Neural cell (in vitro differentiated cells): ENCODE data around the gene RASIP1.

Experiments
- EP300 ChIP-seq: fragments of 450-650 bp; conservative IDR thresholded peaks from 2 replicates; pipeline ENCODE4 v1.6.1; 2014; ENCODE audit warnings: antibody characterized with exemption, mild to moderate bottlenecking, moderate library complexity; ENCODE audit not compliant: poor library complexity, severe bottlenecking
- EZH2 ChIP-seq: fragments of 200-600, 300-800 bp; shearing (Covaris generic), sonication (generic); IDR thresholded peaks from 2 replicates; pipeline ENCODE4 v1.6.1; 2014; ENCODE audit warnings: antibody characterized with exemption, low read length, borderline replicate concordance, mild to moderate bottlenecking; ENCODE audit not compliant: insufficient read depth, poor library complexity, severe bottlenecking
- POLR2AphosphoS5 ChIP-seq: IDR thresholded peaks from 2 replicates; pipeline ENCODE4 v1.6.1; 2012
- RAD21 ChIP-seq: fragments of 450-650 bp; conservative IDR thresholded peaks from 2 replicates; pipeline ENCODE4 v1.6.1; 2014; ENCODE audit warnings: antibody characterized with exemption, mild to moderate bottlenecking, moderate library complexity
- TAF1 ChIP-seq: IDR thresholded peaks from 2 replicates; pipeline ENCODE4 v1.6.1; 2012; ENCODE audit warnings: low read depth
- TF ChIP-seq, protein P1 (sequence below): fragments of 450-650 bp; IDR thresholded peaks from 2 replicates; pipeline ENCODE4 v1.5.1; 2014; ENCODE audit warnings: antibody characterized with exemption, mild to moderate bottlenecking, moderate library complexity; ENCODE audit not compliant: poor library complexity, severe bottlenecking
- TF ChIP-seq, protein P2 (sequence below): IDR thresholded peaks from 2 replicates; pipeline ENCODE4 v1.6.1; 2012; ENCODE audit warnings: borderline replicate concordance

DNA sequence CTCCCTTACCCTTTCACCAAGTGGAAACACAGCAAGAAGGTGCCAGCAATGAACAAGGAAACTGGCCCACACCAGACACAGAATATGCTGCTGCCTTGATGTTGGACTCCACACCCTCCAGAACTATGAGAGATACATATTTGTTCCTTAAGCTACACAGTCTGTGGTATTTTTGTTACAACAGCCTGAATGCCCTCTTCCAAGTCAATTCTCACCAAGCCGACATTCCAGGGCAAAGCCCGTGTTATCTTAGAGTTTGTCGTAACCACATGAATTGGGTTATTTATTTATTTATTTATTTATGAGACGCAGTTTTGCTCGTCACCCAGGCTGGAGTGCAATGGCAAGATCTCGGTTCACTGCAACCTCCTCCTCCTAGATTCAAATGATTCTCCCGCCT is 29.9 kb upstream of the RASIP1 start:
- TF ChIP-seq, protein P1, sequence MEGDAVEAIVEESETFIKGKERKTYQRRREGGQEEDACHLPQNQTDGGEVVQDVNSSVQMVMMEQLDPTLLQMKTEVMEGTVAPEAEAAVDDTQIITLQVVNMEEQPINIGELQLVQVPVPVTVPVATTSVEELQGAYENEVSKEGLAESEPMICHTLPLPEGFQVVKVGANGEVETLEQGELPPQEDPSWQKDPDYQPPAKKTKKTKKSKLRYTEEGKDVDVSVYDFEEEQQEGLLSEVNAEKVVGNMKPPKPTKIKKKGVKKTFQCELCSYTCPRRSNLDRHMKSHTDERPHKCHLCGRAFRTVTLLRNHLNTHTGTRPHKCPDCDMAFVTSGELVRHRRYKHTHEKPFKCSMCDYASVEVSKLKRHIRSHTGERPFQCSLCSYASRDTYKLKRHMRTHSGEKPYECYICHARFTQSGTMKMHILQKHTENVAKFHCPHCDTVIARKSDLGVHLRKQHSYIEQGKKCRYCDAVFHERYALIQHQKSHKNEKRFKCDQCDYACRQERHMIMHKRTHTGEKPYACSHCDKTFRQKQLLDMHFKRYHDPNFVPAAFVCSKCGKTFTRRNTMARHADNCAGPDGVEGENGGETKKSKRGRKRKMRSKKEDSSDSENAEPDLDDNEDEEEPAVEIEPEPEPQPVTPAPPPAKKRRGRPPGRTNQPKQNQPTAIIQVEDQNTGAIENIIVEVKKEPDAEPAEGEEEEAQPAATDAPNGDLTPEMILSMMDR = no peak
- TF ChIP-seq EZH2 (no peak), RAD21 (no peak), POLR2AphosphoS5 (no peak), EP300 (no peak), TAF1 (no peak)
- TF ChIP-seq, protein P2, sequence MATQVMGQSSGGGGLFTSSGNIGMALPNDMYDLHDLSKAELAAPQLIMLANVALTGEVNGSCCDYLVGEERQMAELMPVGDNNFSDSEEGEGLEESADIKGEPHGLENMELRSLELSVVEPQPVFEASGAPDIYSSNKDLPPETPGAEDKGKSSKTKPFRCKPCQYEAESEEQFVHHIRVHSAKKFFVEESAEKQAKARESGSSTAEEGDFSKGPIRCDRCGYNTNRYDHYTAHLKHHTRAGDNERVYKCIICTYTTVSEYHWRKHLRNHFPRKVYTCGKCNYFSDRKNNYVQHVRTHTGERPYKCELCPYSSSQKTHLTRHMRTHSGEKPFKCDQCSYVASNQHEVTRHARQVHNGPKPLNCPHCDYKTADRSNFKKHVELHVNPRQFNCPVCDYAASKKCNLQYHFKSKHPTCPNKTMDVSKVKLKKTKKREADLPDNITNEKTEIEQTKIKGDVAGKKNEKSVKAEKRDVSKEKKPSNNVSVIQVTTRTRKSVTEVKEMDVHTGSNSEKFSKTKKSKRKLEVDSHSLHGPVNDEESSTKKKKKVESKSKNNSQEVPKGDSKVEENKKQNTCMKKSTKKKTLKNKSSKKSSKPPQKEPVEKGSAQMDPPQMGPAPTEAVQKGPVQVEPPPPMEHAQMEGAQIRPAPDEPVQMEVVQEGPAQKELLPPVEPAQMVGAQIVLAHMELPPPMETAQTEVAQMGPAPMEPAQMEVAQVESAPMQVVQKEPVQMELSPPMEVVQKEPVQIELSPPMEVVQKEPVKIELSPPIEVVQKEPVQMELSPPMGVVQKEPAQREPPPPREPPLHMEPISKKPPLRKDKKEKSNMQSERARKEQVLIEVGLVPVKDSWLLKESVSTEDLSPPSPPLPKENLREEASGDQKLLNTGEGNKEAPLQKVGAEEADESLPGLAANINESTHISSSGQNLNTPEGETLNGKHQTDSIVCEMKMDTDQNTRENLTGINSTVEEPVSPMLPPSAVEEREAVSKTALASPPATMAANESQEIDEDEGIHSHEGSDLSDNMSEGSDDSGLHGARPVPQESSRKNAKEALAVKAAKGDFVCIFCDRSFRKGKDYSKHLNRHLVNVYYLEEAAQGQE = no peak
